Measurements from ENCODE around the gene DHRS3. TPM values are rescaled to one million over a fixed set of nuclear protein-coding genes. Genes with fewer than 3 reads are reported as not detected.
A peak's percentile ranks its signal among the peaks of the same experiment; 100 is the strongest.

DHRS3 gene
- polyA plus RNA-seq, 1 donor (not counting 4 experiments of a cell fraction or from before 2014, with no cell fraction given), result 10.7 TPM

- peaks cover 0 to 1% of the 10 kb centered on the region in 2 experiments for H3K36me3 ChIP-seq (ENCODE audit: control insufficient read depth in 2 of 2, extremely low read depth in 1 of 2, insufficient read depth in 2 of 2, low read length in 2 of 2)
- DNase-seq (ENCODE audit: low read depth, low spot score), result no peak
- no peak for FAIRE-seq
- no peak for TF ChIP-seq EZH2 (IDR thresholded peaks at IDR 0.05; ENCODE audit: low read length)
- no peak for TF ChIP-seq CTCF (optimal IDR thresholded peaks at IDR 0.05 in 1 of 3, IDR thresholded peaks at IDR 0.05 in 1 of 3, conservative IDR thresholded peaks at IDR 0.05 in 1 of 3; ENCODE audit: extremely low read depth in 1 of 3, insufficient read depth in 2 of 3, low read length in 3 of 3)
- peak overlapping the region; percentile 76 to 90 (median 85) for H3K4me3 ChIP-seq (ENCODE audit: control insufficient read depth in 2 of 3, extremely low read depth in 1 of 3, insufficient read depth in 2 of 3, low read depth in 1 of 3, low read length in 3 of 3)
- H3K4me1 ChIP-seq (ENCODE audit: control insufficient read depth, extremely low read depth, insufficient read depth, low read length), result peaks cover 35% of the 10 kb centered on the region
- H3K9ac ChIP-seq (ENCODE audit: control insufficient read depth, extremely low read depth, insufficient read depth, low read length), result peak overlapping the region; percentile 95
- H2AFZ ChIP-seq (ENCODE audit: control insufficient read depth, low read length), result peak overlapping the region; percentile 66
- no peaks in the 10 kb centered on the region for H3K9me3 ChIP-seq (ENCODE audit: control insufficient read depth, low read depth, low read length)
- peak overlapping the region; percentile 100 for H3K4me2 ChIP-seq (ENCODE audit: control insufficient read depth, extremely low read depth, insufficient read depth, low read depth, low read length)
- dilution Hi-C loops (cut with MboI; ENCODE audit: extremely low pct_ligation_motif_present, low sequenced_read_pairs), result no loop called here
- peaks cover 2% of the 10 kb centered on the region for H3K9me1 ChIP-seq (ENCODE audit: control insufficient read depth, extremely low read depth, insufficient read depth, low read length)
- H3K79me2 ChIP-seq (ENCODE audit: control insufficient read depth, insufficient read depth, low read length), result peaks cover 23% of the 10 kb centered on the region
- H4K20me1 ChIP-seq (ENCODE audit: control insufficient read depth, extremely low read depth, insufficient read depth, low read length), result no peaks in the 10 kb centered on the region
- H3K27me3 ChIP-seq (ENCODE audit: control insufficient read depth, extremely low read depth, insufficient read depth, low read length), result peaks cover 3% of the 10 kb centered on the region
- peak overlapping the region; percentile 100 for H3K27ac ChIP-seq (ENCODE audit: control insufficient read depth, insufficient read depth, low read length)
Observed at GRCh38 chr1:12617511-12617900, 504 bp downstream of the DHRS3 start.

- Histone ChIP-seq H3K27ac (ENCODE audit: control insufficient read depth, insufficient read depth, low read length) (peak overlapping the region; percentile 100), H3K9me3 (ENCODE audit: control insufficient read depth, low read depth, low read length) (no peaks in the 10 kb centered on the region), H2AFZ (ENCODE audit: control insufficient read depth, low read length) (peak overlapping the region; percentile 66), H3K4me3 (ENCODE audit: control insufficient read depth in 2 of 3, extremely low read depth in 1 of 3, insufficient read depth in 2 of 3, low read depth in 1 of 3, low read length in 3 of 3) (peak overlapping the region; percentile 76 to 90 (median 85)), H3K27me3 (ENCODE audit: control insufficient read depth, extremely low read depth, insufficient read depth, low read length) (no peaks in the 10 kb centered on the region), H3K79me2 (ENCODE audit: control insufficient read depth, insufficient read depth, low read length) (peaks cover 23% of the 10 kb centered on the region), H4K20me1 (ENCODE audit: control insufficient read depth, extremely low read depth, insufficient read depth, low read length) (no peaks in the 10 kb centered on the region), H3K4me2 (ENCODE audit: control insufficient read depth, extremely low read depth, insufficient read depth, low read depth, low read length) (peak overlapping the region; percentile 100), H3K36me3 (ENCODE audit: control insufficient read depth in 2 of 2, extremely low read depth in 1 of 2, insufficient read depth in 2 of 2, low read length in 2 of 2) (peaks cover 0 to 1% of the 10 kb centered on the region in 2 experiments), H3K9ac (ENCODE audit: control insufficient read depth, extremely low read depth, insufficient read depth, low read length) (peak overlapping the region; percentile 95), H3K9me1 (ENCODE audit: control insufficient read depth, extremely low read depth, insufficient read depth, low read length) (peaks cover 2% of the 10 kb centered on the region), H3K4me1 (ENCODE audit: control insufficient read depth, extremely low read depth, insufficient read depth, low read length) (peaks cover 35% of the 10 kb centered on the region)
- FAIRE-seq (no peak), DNase-seq (ENCODE audit: low read depth, low spot score) (no peak)
- TF ChIP-seq CTCF (optimal IDR thresholded peaks at IDR 0.05 in 1 of 3, IDR thresholded peaks at IDR 0.05 in 1 of 3, conservative IDR thresholded peaks at IDR 0.05 in 1 of 3; ENCODE audit: extremely low read depth in 1 of 3, insufficient read depth in 2 of 3, low read length in 3 of 3), result no peak
- no peak for TF ChIP-seq EZH2 (IDR thresholded peaks at IDR 0.05; ENCODE audit: low read length)
- dilution Hi-C loops (cut with MboI; ENCODE audit: extremely low pct_ligation_motif_present, low sequenced_read_pairs), result no loop called here
Observed at GRCh38 chr1:12616709-12617373, 1.2 kb downstream of the DHRS3 start.

Measured in keratinocyte (primary cell).